ENCODE measurements around the gene SLC17A1. TPM values are rescaled to one million over a fixed set of nuclear protein-coding genes. Genes with fewer than 3 reads are reported as not detected.

SLC17A1 gene
- total RNA-seq, 4 donors from 2014 or later, result not detected

- in situ Hi-C loops (cut with MboI; ENCODE audit: low pct_ligation_motif_present in 1 of 4, low pct_unique_long_range_greater_than_20kb in 1 of 4, low sequenced_read_pairs in 3 of 4) (no loop called here), intact Hi-C loops (cut with DNase I; ENCODE audit: low total_unique reads) (no loop called here)
- WGBS, 2 donors (ENCODE audit: low coverage in 1 of 2), result 74 to 77% methylated on average over 2 of the region's 2 CpGs
- DNase-seq, result no peak
- no peaks in the 10 kb centered on the region for H3K27me3 ChIP-seq
- no peaks in the 10 kb centered on the region for H3K9me3 ChIP-seq
- H3K36me3 ChIP-seq, result no peaks in the 10 kb centered on the region
- no peak overlapping the region for H3K27ac ChIP-seq
- H3K4me1 ChIP-seq, result no peaks in the 10 kb centered on the region
- H3K4me3 ChIP-seq, result no peak overlapping the region
- TF ChIP-seq POLR2A (IDR thresholded peaks at IDR 0.05), result no peak
- TF ChIP-seq EP300 (IDR thresholded peaks at IDR 0.05; ENCODE audit: low read depth), result no peak
- TF ChIP-seq POLR2AphosphoS5 (IDR thresholded peaks at IDR 0.05), result no peak
- no peak for TF ChIP-seq CTCF (IDR thresholded peaks at IDR 0.05)
These were observed 12.7 kb upstream of the SLC17A1 start for GRCh38 chr6:25844518-25844917.

- in situ Hi-C loops (cut with MboI; ENCODE audit: low pct_ligation_motif_present in 1 of 4, low pct_unique_long_range_greater_than_20kb in 1 of 4, low sequenced_read_pairs in 3 of 4) (no loop called here), intact Hi-C loops (cut with DNase I; ENCODE audit: low total_unique reads) (no loop called here)
- H3K4me1 ChIP-seq, result no peaks in the 10 kb centered on the region
- H3K9me3 ChIP-seq, result no peaks in the 10 kb centered on the region
- H3K27me3 ChIP-seq, result no peaks in the 10 kb centered on the region
- DNase-seq, result no peak
- TF ChIP-seq CTCF (IDR thresholded peaks at IDR 0.05) (no peak), POLR2AphosphoS5 (IDR thresholded peaks at IDR 0.05) (no peak), POLR2A (IDR thresholded peaks at IDR 0.05) (no peak), EP300 (IDR thresholded peaks at IDR 0.05; ENCODE audit: low read depth) (no peak)
- 88 to 100% methylated on average over 1 of the region's 1 CpG for WGBS, 2 donors (ENCODE audit: low coverage in 1 of 2)
- H3K36me3 ChIP-seq, result no peaks in the 10 kb centered on the region
- no peak overlapping the region for H3K4me3 ChIP-seq
- H3K27ac ChIP-seq, result no peak overlapping the region
These were observed 10.7 kb upstream of the SLC17A1 start for GRCh38 chr6:25842526-25842925.

- no peaks in the 10 kb centered on the region for H3K4me1 ChIP-seq
- in situ Hi-C loops (cut with MboI; ENCODE audit: low pct_ligation_motif_present in 1 of 4, low pct_unique_long_range_greater_than_20kb in 1 of 4, low sequenced_read_pairs in 3 of 4), result no loop called here
- 70 to 72% methylated on average over 8 of the region's 8 CpGs for WGBS, 2 donors (ENCODE audit: low coverage in 1 of 2)
- intact Hi-C loops (cut with DNase I; ENCODE audit: low total_unique reads), result no loop called here
- no peaks in the 10 kb centered on the region for H3K9me3 ChIP-seq
- H3K27me3 ChIP-seq, result no peaks in the 10 kb centered on the region
- no peak for TF ChIP-seq POLR2AphosphoS5 (IDR thresholded peaks at IDR 0.05)
- no peak for TF ChIP-seq POLR2A (IDR thresholded peaks at IDR 0.05)
- TF ChIP-seq CTCF (IDR thresholded peaks at IDR 0.05), result no peak
- TF ChIP-seq EP300 (IDR thresholded peaks at IDR 0.05; ENCODE audit: low read depth), result no peak
- no peak for DNase-seq
- H3K4me3 ChIP-seq, result no peak overlapping the region
- H3K36me3 ChIP-seq, result no peaks in the 10 kb centered on the region
- H3K27ac ChIP-seq, result no peak overlapping the region
These were observed 3.8 kb upstream of the SLC17A1 start for GRCh38 chr6:25835442-25836283.

- no peak for TF ChIP-seq CTCF (IDR thresholded peaks at IDR 0.05)
- TF ChIP-seq EP300 (IDR thresholded peaks at IDR 0.05; ENCODE audit: low read depth), result no peak
- no peak for TF ChIP-seq POLR2AphosphoS5 (IDR thresholded peaks at IDR 0.05)
- no peaks in the 10 kb centered on the region for H3K36me3 ChIP-seq
- no peaks in the 10 kb centered on the region for H3K4me1 ChIP-seq
- no peaks in the 10 kb centered on the region for H3K9me3 ChIP-seq
- in situ Hi-C loops (cut with MboI; ENCODE audit: low pct_ligation_motif_present in 1 of 4, low pct_unique_long_range_greater_than_20kb in 1 of 4, low sequenced_read_pairs in 3 of 4) (no loop called here), intact Hi-C loops (cut with DNase I; ENCODE audit: low total_unique reads) (no loop called here)
- H3K27me3 ChIP-seq, result no peaks in the 10 kb centered on the region
- DNase-seq, result no peak
- H3K4me3 ChIP-seq, result no peak overlapping the region
- H3K27ac ChIP-seq, result no peak overlapping the region
- WGBS, 2 donors (ENCODE audit: low coverage in 1 of 2), result 56 to 78% methylated on average over 1 of the region's 1 CpG
These were observed 3.1 kb upstream of the SLC17A1 start for GRCh38 chr6:25834950-25835349.
